GM21619 (cell line): ENCODE results near the gene RTL10.

Source experiments
- ATAC-seq: cut with Tn5 transposase; IDR thresholded peaks from one replicate; pipeline ENCODE4 v1.9.1; 2021; ENCODE audit not compliant: unreplicated experiment

The RTL10 gene

DNA sequence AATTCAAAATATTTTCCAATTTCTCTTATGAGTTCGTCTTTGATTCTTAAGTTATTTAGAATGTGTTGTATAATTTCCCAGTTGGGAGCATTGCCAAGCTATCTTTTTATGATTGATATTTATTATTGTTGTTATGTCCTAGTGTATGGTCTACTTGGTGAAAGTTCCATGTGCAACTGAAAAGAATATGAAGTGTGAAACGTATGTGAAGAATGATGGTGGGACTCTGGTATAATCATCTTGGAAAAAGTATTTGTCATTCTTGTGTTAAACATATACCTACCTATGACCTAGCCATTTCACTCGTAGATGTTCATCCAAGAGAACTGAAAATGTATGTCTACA is 12.0 kb upstream of the RTL10 start:
- ATAC-seq: no peak

DNA sequence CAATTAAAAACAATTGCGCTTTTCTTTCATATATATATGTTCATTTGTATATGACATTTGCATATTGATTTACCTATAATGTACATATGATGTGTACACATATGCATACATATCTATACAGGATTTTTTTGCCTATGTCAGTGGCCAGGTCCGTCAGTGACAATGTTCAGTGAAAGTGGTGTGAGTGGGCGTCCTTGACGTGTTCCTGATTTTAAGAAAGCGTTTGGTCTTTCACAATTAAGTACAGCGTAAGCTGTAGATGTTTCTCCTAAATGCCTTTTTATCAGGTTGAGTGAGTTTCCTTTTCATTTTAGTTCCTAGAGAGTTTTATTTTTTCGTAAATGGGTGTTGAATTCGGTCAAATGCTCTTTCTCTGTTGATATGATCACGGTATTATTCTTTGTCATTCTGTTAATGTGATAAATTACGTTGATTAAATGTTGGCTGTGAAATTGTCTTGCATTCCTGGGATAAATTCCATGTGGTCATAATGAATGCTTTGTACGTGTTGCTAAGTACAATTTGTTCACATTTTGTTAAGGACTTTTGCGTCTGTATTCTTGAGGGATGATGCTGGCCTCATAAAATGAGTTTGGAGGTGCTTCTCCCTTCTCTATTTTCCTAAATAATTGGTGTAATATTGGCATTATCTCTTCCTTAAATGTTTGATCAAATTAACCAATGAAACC is 10.6 kb upstream of the RTL10 start:
- ATAC-seq: no peak

GRCh38 chr22:19864538-19865106 is 9.9 kb upstream of the RTL10 start:
- ATAC-seq: no peak

GRCh38 chr22:19863571-19863970 is 8.9 kb upstream of the RTL10 start:
- no peak for ATAC-seq

GRCh38 chr22:19862619-19863246 is 8.1 kb upstream of the RTL10 start:
- no peak for ATAC-seq

DNA sequence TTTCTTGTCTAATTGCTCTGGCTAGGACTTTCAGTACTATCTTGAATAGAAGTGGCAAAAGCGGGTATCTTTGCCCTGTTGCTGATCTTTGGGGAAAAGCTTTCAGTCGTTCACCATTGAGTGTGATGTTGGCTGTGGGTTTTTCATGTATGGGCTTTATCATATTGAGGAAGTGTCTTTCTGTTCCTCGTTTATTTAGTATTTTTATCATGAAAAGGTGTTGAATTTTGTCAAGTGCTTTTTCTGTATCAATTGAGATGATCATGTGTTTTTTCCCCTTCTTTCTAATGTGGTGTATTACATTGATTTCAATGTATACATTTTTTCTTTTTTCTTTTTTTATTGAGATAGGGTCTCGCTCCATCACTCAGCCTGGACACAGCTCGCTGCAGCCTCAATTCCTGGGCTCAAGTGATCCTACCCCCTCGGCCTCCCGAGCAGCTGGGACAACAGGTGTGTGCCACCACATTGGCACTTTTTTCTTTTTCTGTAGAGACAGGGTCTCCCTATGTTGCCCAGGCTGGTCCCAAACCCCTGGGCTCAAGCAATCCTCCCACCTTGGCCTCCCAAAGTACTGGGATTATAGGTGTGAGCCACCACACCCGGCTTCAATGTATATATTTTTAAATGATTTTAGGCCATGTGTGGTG is 5.3 kb upstream of the RTL10 start:
- ATAC-seq: no peak

- ATAC-seq: no peak
These were observed 2.7 kb upstream of the RTL10 start for GRCh38 chr22:19857382-19857781.

- ATAC-seq: peak; percentile 24
These were observed 1.1 kb upstream of the RTL10 start for GRCh38 chr22:19855504-19856409.

DNA sequence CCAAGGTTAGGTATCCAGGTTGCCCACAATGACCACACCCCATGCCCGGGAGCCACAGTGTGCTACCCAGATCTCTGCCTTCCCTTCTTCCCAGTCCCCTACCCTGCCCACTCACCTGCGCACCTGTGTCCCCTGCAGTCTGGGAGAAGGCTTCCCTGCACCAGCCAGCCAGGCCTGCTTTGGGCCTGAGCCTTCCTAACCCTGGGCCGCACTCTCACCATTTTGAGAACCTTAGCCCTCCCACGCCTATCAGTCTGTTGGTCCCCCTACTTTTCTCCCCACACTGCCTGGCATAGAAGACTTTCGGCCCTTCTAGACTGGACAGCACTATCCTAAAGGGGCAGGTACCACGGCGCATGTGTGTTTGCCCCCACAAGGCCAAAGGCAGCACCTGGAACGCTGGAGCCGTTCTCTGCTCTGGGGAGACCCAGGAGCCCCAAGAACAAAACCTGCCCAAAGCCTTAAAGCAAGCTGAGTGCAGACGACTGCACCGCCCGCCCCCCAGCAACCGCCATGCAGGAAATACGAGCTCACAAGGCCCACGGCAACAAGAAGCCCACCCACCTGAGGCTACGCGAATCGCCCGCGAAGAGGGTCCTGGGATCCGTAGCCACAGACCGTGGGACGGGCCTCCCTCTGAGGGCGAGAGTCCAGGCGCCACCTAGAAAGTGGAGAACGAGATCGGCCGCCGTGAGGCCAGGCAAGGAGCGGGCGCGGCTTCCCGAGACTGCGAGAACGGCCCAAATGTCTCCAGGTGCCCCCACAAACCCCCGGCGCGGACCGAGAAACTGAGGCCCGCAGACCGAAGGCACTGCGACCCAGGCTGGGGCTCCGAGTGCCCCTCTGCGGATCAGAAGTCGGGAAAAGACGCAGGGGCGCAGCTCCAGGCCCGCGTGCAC is 546 bp downstream of the RTL10 start:
- ATAC-seq: peak; percentile 10

- no peak for ATAC-seq
These were observed 1.4 kb downstream of the RTL10 start for GRCh38 chr22:19853058-19853878.

DNA sequence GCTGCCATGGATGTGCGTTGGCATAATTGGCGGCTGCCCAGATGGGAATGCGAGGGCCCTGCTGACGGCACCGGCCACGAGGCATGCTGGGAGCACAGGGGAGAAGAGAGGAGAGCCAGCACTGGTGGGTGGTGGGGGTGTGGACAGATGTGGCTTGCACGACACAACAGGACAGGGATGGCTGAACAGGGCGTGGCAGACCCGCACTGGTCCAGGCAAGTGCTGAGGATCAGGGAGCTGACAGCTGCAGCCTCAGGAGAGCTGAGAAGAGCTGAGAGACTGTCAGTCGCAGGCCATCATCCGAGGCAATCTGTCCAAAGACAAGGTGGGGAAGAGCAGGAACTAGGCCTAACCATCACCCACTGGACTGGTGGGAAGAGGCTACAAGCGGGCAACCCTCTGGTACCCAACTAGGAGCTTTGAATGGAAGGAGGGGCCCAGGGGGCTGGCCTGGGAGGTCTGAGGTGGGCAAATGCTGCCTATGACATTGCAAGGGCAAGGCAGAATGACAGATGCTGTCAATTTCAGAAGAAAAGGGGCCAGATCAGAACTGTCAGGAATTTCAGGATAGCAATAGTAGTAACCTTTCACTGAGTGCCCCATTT is 2.4 kb downstream of the RTL10 start:
- ATAC-seq: no peak

GRCh38 chr22:19851291-19852176 is 3.1 kb downstream of the RTL10 start:
- ATAC-seq: no peak

GRCh38 chr22:19850763-19851109 is 3.9 kb downstream of the RTL10 start:
- ATAC-seq: no peak

DNA sequence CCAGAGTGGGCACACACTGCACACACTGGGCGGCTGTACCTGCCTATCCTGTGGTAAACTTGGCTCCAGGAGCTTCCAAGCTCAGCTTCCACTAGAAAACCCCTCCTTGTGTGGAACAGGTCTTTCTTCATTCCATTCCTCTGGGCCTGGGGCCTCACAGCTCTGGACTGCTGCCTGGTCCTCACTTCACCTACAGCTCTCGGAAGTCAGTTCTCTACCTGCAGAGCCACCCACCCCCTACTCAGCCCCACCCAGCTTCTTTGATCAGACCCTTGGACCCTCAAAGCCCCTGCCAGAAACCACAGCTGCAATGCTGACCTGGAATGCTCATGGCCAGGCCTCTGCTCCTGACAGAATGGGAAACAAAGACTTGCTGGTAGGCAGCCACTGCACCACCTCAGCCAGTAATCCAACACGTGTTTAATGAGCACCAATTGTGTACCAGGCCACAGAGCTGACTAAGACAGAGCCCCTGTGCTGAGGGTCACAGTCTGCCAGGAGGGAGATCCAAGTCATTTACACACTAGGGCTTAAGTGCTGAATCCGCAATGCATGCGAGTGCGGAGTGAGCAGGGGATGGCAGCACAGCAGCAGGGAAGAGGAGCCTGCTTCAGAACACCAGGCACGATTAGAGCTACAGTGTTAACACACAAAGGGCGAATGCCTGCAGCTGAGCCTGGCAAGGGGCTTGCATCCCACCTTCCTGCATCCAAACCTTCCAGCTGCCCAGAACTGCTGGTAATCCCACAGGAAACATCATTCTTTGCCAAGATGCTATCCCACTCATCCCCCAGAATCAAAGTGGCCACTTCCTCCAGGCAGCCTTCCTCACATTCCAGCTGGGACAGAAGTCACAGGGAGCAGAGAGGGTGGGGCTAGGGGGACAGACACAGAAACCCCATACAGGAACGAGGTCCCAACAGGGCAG is 4.6 kb downstream of the RTL10 start:
- no peak for ATAC-seq

GRCh38 chr22:19848298-19849224 is 6.1 kb downstream of the RTL10 start:
- ATAC-seq: no peak

DNA sequence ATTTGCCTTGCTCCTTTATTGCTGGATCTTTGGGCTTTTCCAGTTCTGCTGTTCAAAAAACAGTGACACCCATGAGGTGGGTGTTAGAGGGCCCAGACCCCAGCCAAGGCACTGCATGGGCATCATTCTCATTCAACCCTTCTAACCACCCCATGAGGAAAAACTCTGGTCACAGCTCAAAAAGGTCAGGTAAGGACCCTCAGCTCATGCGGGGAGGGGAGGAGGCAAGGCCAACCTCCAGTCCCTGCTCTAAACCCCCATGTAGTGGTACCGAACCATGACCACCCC is 7.4 kb downstream of the RTL10 start:
- no peak for ATAC-seq
